ENCODE data around the gene SLC39A13. TPM values are rescaled to one million over a fixed set of nuclear protein-coding genes. Genes with fewer than 3 reads are reported as not detected.

The SLC39A13 gene
- total RNA-seq, 1 experiment from 2014 or later = 29.2 TPM

DNA sequence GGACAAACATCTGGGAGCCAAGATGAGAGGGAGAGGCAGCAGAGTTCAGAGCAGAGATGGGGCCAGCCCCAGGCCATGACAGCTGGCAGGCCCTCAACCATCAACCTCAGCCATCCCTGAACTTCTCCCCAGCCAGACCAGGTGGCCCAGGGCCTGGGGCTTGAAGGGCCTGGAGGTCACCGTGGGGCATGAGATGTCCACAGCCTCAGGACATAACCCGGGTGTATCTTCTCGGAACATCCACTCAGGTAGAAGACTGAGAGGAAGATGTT lies 12.4 kb upstream of the SLC39A13 start:
- H3K4ac ChIP-seq (ENCODE audit: low read depth, low read length) = no peak overlapping the region
- H3K18ac ChIP-seq (ENCODE audit: insufficient read length, low read depth, low read length) = no peak overlapping the region
- H2BK120ac ChIP-seq (ENCODE audit: low read depth, low read length, poor library complexity, severe bottlenecking) = no peak overlapping the region
- no peaks in the 10 kb centered on the region for H3K79me2 ChIP-seq (ENCODE audit: insufficient read depth, low read length)
- no peak overlapping the region for H4K5ac ChIP-seq (ENCODE audit: insufficient read length, low read depth, low read length)
- H3K27ac ChIP-seq (ENCODE audit: insufficient read length, low read depth, low read length) = no peak overlapping the region
- H3K36me3 Mint-ChIP-seq (ENCODE audit: insufficient read depth in 1 of 3, low read depth in 3 of 3) = no peaks in the 10 kb centered on the region
- no peaks in the 10 kb centered on the region for H3K27me3 ChIP-seq (ENCODE audit: insufficient read depth, low read length)
- no peak overlapping the region for H3K9ac ChIP-seq (ENCODE audit: extremely low read depth, insufficient read length, low read length)
- H3K14ac ChIP-seq (ENCODE audit: insufficient read depth, low read length) = no peak overlapping the region
- DNase-seq = no peak
- H3K4me3 Mint-ChIP-seq = no peak overlapping the region
- TF ChIP-seq, protein P1, sequence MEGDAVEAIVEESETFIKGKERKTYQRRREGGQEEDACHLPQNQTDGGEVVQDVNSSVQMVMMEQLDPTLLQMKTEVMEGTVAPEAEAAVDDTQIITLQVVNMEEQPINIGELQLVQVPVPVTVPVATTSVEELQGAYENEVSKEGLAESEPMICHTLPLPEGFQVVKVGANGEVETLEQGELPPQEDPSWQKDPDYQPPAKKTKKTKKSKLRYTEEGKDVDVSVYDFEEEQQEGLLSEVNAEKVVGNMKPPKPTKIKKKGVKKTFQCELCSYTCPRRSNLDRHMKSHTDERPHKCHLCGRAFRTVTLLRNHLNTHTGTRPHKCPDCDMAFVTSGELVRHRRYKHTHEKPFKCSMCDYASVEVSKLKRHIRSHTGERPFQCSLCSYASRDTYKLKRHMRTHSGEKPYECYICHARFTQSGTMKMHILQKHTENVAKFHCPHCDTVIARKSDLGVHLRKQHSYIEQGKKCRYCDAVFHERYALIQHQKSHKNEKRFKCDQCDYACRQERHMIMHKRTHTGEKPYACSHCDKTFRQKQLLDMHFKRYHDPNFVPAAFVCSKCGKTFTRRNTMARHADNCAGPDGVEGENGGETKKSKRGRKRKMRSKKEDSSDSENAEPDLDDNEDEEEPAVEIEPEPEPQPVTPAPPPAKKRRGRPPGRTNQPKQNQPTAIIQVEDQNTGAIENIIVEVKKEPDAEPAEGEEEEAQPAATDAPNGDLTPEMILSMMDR (conservative IDR thresholded peaks at IDR 0.05) = no peak
- no peak overlapping the region for H3K56ac ChIP-seq (ENCODE audit: insufficient read length, low read depth, low read length)
- H2AK5ac ChIP-seq (ENCODE audit: insufficient read length, low read length) = no peak overlapping the region
- no peaks in the 10 kb centered on the region; a peak in 1 of 5 replicates for H3K9me3 Mint-ChIP-seq
- H3K27me3 Mint-ChIP-seq (ENCODE audit: low read depth) = no peaks in the 10 kb centered on the region; the same call in 1 of the 2 replicates
- H2BK12ac ChIP-seq (ENCODE audit: insufficient read length, low read depth, low read length) = no peak overlapping the region
- H3K27ac Mint-ChIP-seq = no peak overlapping the region
- H2BK5ac ChIP-seq (ENCODE audit: insufficient read length, low read length) = no peak overlapping the region
- H3K4me1 ChIP-seq (ENCODE audit: insufficient read depth, low read length) = no peaks in the 10 kb centered on the region; the same call in 1 of the 2 replicates
- H3K4me2 ChIP-seq (ENCODE audit: insufficient read depth, insufficient read length, low read length) = no peak overlapping the region
- peaks cover 4% of the 10 kb centered on the region for H3K23me2 ChIP-seq (ENCODE audit: insufficient read length, low read depth, low read length, poor library complexity, severe bottlenecking)
- no CpG with 5 or more reads among the region's 3 CpGs for WGBS (ENCODE audit: extremely low coverage, insufficient read length, low lambda C conversion rate)
- H4K91ac ChIP-seq (ENCODE audit: insufficient read length, low read depth, low read length) = no peak overlapping the region
- no peak overlapping the region for H2BK15ac ChIP-seq (ENCODE audit: low read depth, low read length)
- H4K8ac ChIP-seq (replicated peaks; ENCODE audit: insufficient read length, low read depth, low read length) = no peak overlapping the region
- no peak overlapping the region for H3T11ph ChIP-seq (ENCODE audit: low read length)
- H3K9me3 ChIP-seq (ENCODE audit: control insufficient read depth, low read depth, low read length) = no peaks in the 10 kb centered on the region
- H4K20me1 ChIP-seq (ENCODE audit: control insufficient read depth, insufficient read depth, insufficient read length) = no peaks in the 10 kb centered on the region
- no peak overlapping the region for H2BK20ac ChIP-seq (ENCODE audit: low read depth, low read length, poor library complexity, severe bottlenecking)
- peaks cover 20 to 23% of the 10 kb centered on the region in 2 experiments for H3K4me1 Mint-ChIP-seq
- H3K79me1 ChIP-seq (ENCODE audit: insufficient read depth, low read depth, low read length, poor library complexity, severe bottlenecking) = no peaks in the 10 kb centered on the region
- H3K23ac ChIP-seq (ENCODE audit: insufficient read length, low read depth, low read length) = no peak overlapping the region
- H2AFZ ChIP-seq (ENCODE audit: low read length) = no peak overlapping the region
